NCI-H1105 treated with DMSO at 0.1 percent for 48 hours (cell line): Measurements from ENCODE around the gene BMP6.

Experiments used
- DNase-seq: peaks from one replicate; lab custom pipeline; 2025; lab: John Stamatoyannopoulos, UW

The BMP6 gene

DNA sequence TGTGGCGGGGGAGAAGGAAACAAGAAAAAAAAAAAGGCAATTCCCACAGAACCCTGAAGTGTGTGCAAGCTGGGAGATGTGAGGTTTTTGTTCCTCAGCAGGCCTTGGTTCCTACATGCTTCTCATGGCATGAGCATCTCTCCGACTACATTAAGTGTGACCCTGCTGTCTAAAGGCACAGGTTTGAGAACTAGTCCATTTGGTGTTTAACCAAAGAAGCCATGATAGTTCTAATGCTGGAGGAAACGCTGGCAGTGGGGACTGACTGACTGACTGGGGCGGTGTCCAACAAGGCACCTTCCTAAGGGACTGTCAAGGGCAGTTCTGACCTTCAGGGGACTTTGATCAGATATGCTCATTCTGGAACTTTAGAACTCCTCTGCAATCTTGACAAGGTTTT, 180.8 kb downstream of the BMP6 start:
- DNase-seq = no peak

DNA sequence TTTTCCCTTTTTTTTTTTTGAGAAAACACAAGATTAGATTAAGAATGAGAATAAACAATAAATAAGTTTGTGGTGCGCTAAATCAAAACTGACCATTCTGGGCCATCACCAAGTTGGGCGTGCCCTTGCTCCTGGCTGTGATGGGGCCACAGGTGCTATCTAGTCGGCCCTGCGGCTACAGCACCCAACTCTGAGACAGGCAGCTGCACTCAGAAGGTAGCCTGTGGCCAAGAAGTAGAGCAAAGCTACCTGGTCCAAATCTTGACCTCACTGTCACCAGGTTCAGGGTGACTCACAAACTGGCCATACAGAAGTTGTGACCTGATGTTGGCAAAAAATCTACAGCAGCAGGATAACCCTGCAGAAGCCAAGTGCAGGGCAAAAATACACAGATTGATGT, 181.3 kb downstream of the BMP6 start:
- no peak for DNase-seq

DNA sequence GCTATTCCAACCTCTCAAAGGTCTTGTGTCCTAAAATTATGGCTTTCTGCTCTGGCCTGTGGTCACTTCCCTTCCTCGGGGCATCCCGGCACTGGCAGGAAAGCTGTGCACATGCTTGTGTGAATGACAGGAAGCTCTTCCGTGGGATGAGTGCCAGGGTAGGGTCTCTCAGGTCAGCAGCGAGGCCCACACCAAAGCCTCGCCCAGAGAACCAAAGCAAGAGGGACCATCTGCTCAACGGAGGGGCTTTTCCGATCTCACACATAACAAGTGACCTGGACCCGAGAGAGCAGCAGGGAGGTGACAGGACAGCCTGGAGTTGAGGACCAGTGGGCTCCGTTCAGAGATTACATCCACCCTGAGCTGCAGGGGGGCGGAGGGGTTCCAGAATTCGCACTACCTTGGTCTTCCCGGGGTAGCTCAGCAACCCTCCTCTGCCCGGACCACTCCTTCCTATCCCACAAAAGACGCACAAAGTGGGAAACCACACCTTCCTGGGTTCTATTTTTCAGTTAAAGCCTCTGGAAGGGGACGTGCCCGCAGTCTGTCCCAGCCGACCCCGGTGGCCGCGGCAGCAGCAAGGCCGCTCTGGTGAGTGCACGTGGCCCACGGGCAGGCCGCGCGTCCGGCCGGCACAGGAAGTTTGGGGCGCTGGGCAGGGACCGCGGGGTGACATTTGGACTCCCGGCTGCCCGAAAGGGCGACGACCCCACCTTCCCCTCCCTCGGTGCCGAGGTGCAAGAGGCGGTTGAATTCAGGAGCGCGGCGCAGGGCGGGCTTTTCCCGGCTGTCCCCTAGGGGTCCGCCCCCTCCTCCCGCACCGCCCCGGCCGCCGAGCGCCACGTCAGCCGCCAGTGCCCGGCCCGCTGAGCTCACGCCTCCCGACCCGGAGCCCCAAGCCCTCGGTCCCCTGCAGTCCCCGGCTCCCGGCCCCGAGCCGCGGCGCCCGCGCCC, 183.7 kb downstream of the BMP6 start:
- peak; percentile 13 for DNase-seq

DNA sequence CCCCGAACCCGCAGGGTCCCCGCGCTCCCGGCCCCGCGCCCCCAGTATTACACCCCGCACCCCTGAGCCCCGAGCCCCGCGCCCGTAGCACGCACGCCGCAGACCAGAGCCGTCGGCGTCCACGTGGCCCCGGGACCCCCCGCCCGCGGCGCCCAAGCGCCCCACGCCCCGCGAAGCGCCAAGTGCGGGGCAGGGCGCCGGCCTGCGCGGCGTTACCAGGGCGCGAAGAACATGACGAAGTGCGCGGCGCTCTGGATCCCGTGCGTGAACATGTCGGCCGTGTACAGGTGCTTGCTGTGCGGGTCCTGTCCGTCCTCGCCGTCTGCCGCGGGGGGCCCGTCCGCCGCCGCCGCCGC, 184.4 kb downstream of the BMP6 start:
- no peak for DNase-seq

DNA sequence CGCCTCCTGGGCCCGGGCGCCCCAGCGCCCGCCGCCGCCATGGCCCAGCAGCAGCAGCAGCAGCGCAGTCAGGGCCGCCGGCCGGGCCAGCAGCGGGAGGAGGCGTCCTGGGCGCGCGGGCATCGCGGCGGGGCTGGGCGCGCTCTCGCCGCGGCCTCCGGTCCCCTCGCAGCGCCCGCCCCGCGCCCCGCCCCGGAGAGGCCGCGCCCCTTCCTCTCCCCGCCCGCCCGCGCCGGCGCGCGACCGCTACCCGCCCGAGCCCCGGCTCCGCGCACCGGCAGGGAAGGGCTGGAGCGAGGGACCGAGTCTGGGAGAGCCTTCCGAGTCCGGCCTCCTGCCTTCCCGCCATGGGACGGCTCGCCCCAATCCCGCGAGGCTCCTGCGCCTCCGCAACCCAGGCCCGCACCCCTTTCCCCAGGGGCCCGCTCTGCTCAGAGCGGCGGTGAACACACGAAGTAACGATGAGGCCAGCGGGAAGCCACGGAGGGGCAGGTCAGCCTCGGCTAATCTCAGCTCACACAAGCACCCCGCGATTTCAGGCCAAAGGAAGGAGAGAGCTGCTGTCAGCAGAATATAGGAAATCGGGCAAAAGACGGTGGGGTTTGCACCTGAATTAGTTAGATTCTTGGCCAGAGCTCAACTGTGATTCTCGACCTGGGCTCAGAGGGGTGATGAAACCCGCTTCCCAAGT, 184.9 kb downstream of the BMP6 start, which contains the start of gene TXNDC5:
Gene TXNDC5 (minus strand): TSS at position 135 of the 691 bp plus-strand sequence. CDS start 12 bp downstream, at position 123.
- peak; percentile 56 for DNase-seq

DNA sequence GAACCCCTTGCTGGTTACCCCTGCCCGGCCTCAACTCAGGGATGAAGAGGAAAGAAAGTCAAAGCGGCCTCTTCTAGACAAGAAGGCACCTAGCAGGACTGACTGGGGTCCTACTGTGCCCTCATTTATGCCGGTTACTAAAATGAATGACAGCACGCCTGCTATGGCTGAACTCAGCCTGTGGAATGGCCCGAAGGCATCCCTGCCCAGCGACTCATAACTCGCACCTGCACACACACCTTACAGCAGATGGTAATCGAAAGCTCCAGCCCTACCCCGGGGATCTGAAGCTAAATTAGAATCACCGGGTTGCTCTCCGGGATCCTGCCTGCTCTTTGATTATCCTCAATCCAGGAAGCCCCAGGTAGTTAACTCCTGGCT, 185.4 kb downstream of the BMP6 start:
- DNase-seq = no peak

DNA sequence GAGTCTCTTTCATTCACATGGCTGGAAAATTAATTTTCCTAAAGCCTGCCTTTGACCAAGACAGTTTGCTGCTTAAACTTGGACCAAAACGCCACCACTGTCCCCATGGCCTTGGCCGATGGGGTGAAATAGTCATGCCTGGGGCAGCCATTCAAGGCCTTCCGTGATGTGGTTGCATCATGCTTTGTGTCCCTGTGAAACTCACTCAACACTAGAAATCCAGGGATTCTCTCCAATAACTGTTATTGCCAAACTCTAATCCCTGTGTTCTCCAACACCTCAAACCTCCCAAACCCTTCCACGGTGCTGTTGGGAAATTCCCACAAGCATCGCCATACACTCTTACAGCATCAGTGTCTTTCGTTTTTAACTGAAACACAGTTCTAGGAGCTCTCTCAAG, 186.1 kb downstream of the BMP6 start:
- DNase-seq = no peak

DNA sequence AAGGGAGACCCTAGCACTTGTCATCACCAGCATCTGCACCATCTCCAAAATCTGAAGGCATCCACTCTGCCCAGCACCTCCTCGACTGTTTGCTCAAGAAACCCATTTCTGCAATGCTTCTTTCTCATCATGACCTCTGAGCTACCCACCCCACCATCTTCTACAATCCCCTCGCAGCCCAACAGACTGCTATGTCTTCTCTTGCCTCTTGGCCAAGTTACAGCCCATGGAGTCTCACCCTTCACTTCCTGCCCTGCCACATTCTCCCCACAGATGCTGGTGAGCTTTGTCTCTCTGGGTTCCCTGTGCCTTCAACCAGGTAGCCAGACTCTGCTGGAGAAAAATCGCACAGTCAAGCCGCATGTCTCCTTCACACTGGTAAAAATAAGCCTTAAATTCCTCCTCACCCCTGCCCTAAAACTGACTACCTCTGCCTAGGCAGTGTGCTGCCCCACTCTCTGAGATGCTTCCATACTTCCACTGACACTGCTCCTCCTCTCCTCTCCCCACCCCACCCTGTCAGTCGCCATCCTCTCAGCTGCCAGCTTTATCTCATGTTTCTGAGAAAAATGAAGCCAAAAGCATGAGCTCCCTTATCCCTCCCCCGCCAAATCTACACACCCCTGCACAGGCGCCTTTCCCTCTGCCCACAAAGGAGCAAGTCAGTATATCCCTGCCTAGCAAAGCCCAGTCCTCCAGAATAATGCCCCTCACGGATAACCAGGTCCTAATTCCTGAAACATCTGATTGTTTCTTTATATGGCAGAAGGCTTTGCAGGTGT, 187.0 kb downstream of the BMP6 start:
- DNase-seq = no peak

DNA sequence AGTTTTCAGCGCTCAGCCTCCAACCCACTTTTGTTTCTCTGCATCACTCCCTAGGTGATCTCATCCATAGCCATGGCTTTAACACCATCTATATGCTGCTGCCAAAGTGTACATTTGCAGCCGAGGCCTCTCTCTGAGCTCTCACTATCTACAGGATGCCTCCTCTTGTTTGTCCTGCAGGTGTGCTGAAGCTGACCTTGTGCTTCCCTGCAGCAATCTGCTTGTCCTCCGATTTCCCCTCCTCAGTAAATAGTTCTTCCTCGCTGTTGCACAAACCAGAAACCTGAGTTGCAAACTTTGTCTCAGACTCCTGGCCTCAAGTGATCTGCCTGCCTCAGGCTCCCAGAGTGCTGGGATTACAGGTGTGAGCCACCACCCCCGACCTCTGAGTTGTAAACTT, 188.4 kb downstream of the BMP6 start:
- DNase-seq = no peak

DNA sequence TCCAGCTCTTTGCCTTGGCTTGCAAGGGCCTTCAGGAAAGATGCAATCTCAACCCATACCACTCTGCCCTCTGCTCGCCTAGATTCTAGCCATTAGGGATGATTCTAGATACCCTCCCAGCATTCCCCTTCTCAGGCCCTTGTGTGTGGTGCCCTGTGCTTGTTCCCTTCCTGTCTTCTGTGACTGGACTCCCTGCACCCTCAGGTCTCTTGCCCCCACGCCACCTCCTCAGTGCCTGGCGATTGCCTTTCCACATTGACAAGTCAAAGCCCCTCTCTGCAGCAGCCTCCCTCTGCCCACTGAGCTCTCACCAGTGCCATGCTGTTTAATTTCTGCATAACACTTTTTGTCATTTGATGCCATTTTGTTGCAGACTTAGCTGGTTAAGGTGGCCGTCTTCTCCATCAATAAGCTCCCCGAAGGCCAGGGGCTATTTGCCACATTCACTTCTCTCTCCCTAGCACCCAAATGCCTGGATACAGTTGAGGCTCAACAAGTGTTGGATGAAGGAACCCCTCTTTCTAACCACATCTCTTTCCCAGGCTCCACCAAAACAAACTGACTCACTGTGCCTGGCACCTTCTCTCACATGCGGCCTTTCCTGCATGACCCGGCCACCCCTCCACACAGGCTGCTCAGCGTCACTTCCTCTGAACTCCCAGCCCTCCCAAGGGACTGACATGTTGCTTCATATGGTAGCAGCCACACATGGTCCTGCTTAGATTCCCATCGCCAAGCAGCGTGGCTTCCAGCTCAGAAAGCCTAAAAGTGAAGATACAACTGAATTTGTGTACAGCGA, 189.3 kb downstream of the BMP6 start:
- no peak for DNase-seq

DNA sequence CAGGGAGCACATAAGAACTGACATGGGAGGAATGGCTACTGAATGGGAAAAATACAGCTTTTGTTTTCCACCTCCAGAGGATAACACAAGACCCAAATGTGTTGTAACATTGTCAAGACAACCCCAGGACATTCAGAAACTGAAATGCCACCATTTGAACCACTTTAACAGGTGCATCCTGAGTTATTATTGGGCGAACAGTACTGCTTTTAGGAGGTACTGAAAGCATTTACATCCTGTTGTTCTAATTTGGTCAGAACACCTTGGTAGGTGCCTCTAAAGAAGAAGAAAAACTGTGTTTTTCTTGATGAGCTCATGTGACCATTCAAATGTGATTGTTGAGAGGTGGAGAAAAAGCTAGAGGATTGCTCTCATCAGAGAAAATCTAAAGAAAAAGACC, 191.1 kb downstream of the BMP6 start:
- DNase-seq = no peak

DNA sequence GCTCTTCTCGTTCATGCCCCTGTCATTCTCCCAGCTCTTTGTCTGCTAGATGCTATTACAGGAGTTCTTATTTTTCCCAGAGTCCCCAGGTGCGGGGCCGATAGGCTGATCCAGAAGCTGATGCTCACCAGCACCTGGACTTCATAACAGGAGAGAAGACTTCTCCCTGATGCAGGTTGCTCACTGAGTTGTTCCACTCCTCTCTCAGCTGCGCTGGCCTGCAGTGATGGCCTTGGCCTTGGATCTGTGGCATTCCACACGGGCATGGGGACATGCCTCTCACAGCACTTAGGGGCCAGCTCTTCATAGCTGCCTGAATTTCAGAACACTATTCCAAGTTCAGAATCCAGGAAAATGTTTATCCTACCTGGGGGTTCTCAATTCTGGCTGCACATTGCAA, 191.8 kb downstream of the BMP6 start:
- DNase-seq = no peak

DNA sequence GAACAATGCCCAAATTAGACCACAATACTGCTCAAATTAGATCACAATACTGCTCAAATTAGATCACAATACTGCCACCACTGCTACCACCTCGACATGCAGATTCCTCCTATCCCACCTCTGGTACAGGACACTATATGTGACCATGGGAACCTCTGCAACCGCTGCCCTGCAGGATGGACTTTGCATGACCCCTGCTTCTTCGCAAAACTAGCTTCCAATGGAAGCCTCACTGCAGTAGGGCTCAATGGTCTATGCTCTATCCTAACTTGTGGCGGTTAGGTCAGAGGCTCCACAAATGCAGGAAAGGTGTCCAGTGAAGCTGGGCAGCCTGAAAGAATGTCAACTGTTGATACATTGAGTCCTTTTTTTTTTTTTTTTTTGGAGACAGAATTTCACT, 192.5 kb downstream of the BMP6 start:
- no peak for DNase-seq

DNA sequence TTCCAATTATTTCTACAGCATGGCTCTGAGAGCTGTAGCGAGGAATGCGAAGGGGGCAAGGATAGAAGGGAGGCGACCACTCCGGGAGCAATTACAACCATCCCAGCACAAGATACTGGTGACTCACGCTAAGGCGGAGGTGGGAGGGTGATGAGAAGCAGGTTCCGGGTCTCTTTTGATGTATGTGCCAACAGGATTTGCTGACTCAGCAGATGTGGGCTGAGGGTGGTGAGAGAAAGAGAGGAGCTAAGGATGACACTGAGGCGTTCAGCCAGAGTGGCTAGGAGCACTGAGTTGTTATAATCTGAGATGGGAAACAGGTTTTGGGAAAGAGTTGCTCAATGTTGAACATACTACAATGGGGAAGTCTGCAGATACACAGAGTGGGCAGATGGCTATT, 194.0 kb downstream of the BMP6 start:
- DNase-seq = no peak

DNA sequence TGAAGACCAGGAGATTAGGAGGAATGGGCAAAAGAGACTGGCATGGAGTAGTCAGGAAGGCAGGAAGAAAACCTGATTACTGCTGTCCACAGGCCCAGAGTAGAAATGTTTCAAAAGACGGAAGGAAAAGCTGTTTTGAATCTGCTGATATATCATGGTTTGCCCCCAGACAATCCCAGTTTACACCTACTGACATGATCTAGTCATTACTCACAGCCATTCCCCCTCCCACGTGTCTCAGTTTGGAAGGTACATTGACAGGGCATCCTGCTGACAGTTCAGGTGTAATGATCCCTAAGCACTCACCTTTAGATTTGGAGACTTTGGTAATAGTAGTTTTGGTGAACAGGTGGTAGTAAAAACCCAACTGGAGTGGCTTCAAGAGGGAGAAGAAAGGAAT, 194.5 kb downstream of the BMP6 start:
- no peak for DNase-seq

DNA sequence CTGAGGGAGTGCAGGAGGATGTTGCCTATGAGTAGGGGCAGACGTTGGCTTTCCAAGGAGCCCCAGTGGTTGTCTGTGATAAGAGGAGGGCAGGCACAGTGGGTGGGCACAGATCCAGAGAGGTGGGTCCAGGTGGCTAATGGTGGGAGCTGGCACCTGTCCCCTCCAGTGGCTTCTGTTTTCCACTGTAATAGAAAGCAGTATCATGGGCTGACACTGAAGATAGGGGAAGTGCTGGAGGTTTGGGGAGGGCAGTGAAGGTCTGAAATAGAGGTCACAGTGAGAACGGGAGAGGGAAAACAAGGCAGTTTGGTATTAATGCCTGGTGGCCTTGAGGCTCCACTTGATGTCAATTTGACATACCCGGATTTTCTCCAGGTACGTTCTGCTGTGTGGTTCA, 195.1 kb downstream of the BMP6 start:
- DNase-seq = peak; percentile 17

DNA sequence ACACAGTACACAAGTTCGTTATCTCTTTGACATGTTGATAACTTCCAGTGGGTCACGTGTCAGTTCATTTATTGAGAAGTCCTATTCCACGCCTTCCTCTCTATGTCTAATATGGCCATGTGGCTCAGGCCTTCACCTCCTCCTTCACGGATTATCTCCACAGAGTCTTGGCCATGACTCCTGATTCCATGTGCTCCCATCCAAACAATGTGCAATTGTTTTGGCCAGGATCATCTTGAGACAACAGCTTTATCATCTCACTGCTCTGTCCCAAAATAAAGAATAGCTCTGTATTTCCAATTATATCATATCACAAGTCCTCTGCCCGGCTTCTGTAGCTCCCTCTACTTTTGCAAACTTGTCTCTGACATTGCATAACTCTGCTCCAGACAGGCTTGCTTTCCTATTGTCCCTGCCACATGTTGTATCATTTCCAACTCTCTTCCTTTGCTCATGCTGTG, 195.8 kb downstream of the BMP6 start:
- no peak for DNase-seq

DNA sequence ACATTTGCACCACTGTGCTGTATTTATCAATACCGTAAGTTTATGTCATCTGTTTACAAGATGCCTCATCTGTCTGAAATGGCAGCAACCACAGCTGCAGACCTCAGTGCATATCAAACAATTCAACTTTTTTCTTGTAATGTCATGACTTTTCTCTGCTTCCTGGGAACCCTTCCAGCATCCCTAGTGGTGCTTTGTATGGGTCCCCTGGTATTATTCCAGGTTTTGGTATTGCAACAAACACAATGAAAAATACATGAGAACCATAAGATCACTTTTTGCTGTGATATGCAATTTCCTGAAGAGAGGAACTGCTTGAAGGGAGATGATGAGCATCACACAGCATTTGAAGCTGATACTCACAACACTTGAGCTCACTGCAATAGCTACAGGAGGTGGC, 196.7 kb downstream of the BMP6 start:
- DNase-seq = no peak

DNA sequence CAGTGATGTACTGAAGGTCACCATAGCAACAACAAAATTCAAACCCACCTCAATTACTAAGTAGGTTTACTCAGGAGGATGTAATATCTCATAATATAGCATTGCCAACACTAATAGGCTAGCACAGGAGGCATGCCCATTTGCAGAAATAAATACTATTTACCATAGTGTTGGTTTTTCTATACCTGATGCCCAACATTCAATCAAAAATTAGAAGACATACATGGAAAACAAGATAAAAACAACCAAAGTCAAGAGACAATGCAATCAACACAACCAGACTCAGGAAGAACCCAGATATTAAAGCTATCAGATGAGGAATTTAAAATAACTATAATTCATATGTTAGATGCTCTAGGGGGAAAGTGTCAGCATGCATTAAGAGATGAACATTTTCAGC, 199.0 kb downstream of the BMP6 start:
- DNase-seq = no peak
